CD4-positive, CD25-positive, alpha-beta regulatory T cell (primary cell): Measurements from ENCODE around the gene KRTAP9-7. TPM values are rescaled to one million over a fixed set of nuclear protein-coding genes. Genes with fewer than 3 reads are reported as not detected.
"Not testable (repeated sequence)": the region's sequence is repeated elsewhere in the genome, so short reads cannot be mapped to it uniquely, and the experiment has no call there.

ENCODE experiments used
- ATAC-seq, 2 donors: fragments of 150-1000 bp; cut with Tn5 transposase; one replicate each; pipeline ENCODE4 v1.10.0; 2021; ENCODE audit warnings: low read depth in 2 of 2, moderate number of reproducible peaks in 2 of 2, moderate library complexity in 1 of 2
- DNase-seq, 3 donors: peaks; one replicate each; pipeline versions ENCODE4 v3.0.0 to v3.0.0-alpha.2; 2012 to 2022; ENCODE audit warnings: mixed read lengths in 1 of 3
- H3K27ac ChIP-seq: one replicate; pipeline ENCODE4 v1.7.0; 2013; ENCODE audit warnings: mild to moderate bottlenecking, low read length; ENCODE audit not compliant: insufficient read depth, poor library complexity, severe bottlenecking
- H3K27me3 ChIP-seq: one replicate; pipeline ENCODE4 v1.7.0; 2013; ENCODE audit warnings: low read length; ENCODE audit not compliant: control insufficient read depth, insufficient read depth
- H3K36me3 ChIP-seq: one replicate; pipeline ENCODE4 v1.7.0; 2013; ENCODE audit warnings: mild to moderate bottlenecking, low read length, moderate library complexity; ENCODE audit not compliant: control insufficient read depth, insufficient read depth
- H3K4me1 ChIP-seq: 2 replicates; pipeline ENCODE4 v1.7.0; 2013; ENCODE audit warnings: mild to moderate bottlenecking, low read length; ENCODE audit not compliant: insufficient read depth, control insufficient read depth, poor library complexity, severe bottlenecking
- H3K4me3 ChIP-seq: one replicate; pipeline ENCODE4 v1.7.0; 2013; ENCODE audit warnings: low read depth, mild to moderate bottlenecking, low read length, moderate library complexity
- H3K9me3 ChIP-seq, 2 experiments: 1 replicate in 1 of 2; 2 replicates in 1 of 2; pipeline ENCODE4 v1.7.0; 2013; ENCODE audit warnings: low read length in 2 of 2, mild to moderate bottlenecking in 1 of 2, moderate library complexity in 1 of 2; ENCODE audit not compliant: control insufficient read depth in 2 of 2
- H3K27ac Mint-ChIP-seq, 3 donors: one replicate each; pipeline ENCODE4 v1.8.0; 2020 to 2022; ENCODE audit warnings: mild to moderate bottlenecking in 3 of 3, mixed read lengths in 3 of 3, moderate library complexity in 2 of 3
- H3K27me3 Mint-ChIP-seq: one replicate; pipeline ENCODE4 v1.8.0; 2022; ENCODE audit warnings: mild to moderate bottlenecking, mixed read lengths
- H3K36me3 Mint-ChIP-seq: one replicate; pipeline ENCODE4 v1.8.0; 2020; ENCODE audit warnings: mixed read lengths
- H3K4me1 Mint-ChIP-seq, 4 donors: one replicate each; pipeline ENCODE4 v1.8.0; 2020 to 2022; ENCODE audit warnings: mixed read lengths in 4 of 4, mild to moderate bottlenecking in 1 of 4
- H3K4me3 Mint-ChIP-seq, 4 donors: one replicate each; pipeline ENCODE4 v1.8.0; 2020 to 2022; ENCODE audit warnings: mild to moderate bottlenecking in 4 of 4, mixed read lengths in 4 of 4, moderate library complexity in 3 of 4
- H3K9me3 Mint-ChIP-seq, 7 donors: one replicate each; pipeline ENCODE4 v1.8.0; 2020 to 2022; ENCODE audit warnings: mixed read lengths in 7 of 7, mild to moderate bottlenecking in 3 of 7, moderate library complexity in 2 of 7
- polyA plus RNA-seq, 4 donors: library from polyadenylated mRNA; unstranded; fragments of 300-500 nt; fragmentation: Illumina TruSeq; gene quantifications; one replicate each; pipeline ENCODE4 v1.2.3, GENCODE V29; 2021
- total RNA-seq: library from RNA; stranded (reverse); gene quantifications from one replicate; pipeline ENCODE4 v1.2.3, GENCODE V29; 2022

Gene KRTAP9-7
- total RNA-seq (not detected), polyA plus RNA-seq (not detected)

GRCh38 chr17:41275648-41276190 lies at the start of gene KRTAP9-7:
TSS of gene KRTAP9-7 (plus strand) at chr17:41275698. CDS start at chr17:41275698, 0 bp downstream.
- not testable (repeated sequence) for H3K27ac ChIP-seq, H3K36me3 ChIP-seq, DNase-seq, H3K27ac Mint-ChIP-seq, H3K36me3 Mint-ChIP-seq, ATAC-seq, H3K9me3 Mint-ChIP-seq, H3K4me3 Mint-ChIP-seq, H3K4me3 ChIP-seq, H3K4me1 ChIP-seq, H3K9me3 ChIP-seq
- Mint-ChIP-seq H3K4me1 (peaks cover 0 to 12% (median 3%) of the 10 kb centered on the region in 4 donors), H3K27me3 (peaks cover 38% of the 10 kb centered on the region)
- H3K27me3 ChIP-seq, result peaks cover 15% of the 10 kb centered on the region

GRCh38 chr17:41226051-41226450 lies 49.4 kb upstream of the KRTAP9-7 start:
- Histone ChIP-seq H3K4me3 (no peak overlapping the region), H3K27me3 (peaks cover 9% of the 10 kb centered on the region), H3K9me3 (no peaks in the 10 kb centered on the region), H3K27ac (no peak overlapping the region), H3K36me3 (no peaks in the 10 kb centered on the region), H3K4me1 (no peaks in the 10 kb centered on the region)
- Mint-ChIP-seq H3K36me3 (no peaks in the 10 kb centered on the region), H3K9me3 (peaks cover 0 to 1% (median 0%) of the 10 kb centered on the region in 7 donors), H3K4me3 (no peak overlapping the region), H3K27me3 (peaks cover 26% of the 10 kb centered on the region), H3K4me1 (peaks cover 0 to 6% (median 2%) of the 10 kb centered on the region in 4 donors), H3K27ac (no peak overlapping the region)
- ATAC-seq, result no peak
- DNase-seq, result no peak

DNA sequence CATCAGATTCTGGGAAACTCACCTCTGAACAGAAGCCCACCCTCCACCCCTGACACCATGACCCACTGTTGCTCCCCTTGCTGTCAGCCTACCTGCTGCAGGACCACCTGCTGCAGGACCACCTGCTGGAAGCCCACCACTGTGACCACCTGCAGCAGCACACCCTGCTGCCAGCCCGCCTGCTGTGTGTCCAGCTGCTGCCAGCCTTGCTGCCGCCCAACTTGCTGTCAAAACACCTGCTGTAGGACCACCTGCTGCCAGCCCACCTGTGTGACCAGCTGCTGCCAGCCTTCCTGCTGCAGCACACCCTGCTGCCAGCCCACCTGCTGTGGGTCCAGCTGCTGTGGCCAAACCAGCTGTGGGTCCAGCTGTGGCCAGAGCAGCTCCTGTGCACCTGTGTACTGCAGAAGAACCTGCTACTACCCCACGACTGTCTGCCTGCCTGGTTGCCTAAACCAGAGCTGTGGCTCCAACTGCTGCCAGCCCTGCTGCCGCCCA lies 48.9 kb upstream of the KRTAP9-7 start, which contains the start of gene KRTAP9-2:
KRTAP9-2 (plus strand) TSS at position 51 of the 498 bp plus-strand sequence; CDS start at position 58, 7 bp downstream.
- not testable (repeated sequence) for H3K4me3 ChIP-seq, ATAC-seq, H3K27ac ChIP-seq, H3K4me3 Mint-ChIP-seq, H3K4me1 Mint-ChIP-seq, H3K27me3 ChIP-seq, H3K36me3 ChIP-seq, H3K9me3 ChIP-seq, DNase-seq, H3K27ac Mint-ChIP-seq, H3K36me3 Mint-ChIP-seq, H3K9me3 Mint-ChIP-seq, H3K4me1 ChIP-seq
- H3K27me3 Mint-ChIP-seq, result peaks cover 26% of the 10 kb centered on the region

GRCh38 chr17:41230094-41230493 lies 45.4 kb upstream of the KRTAP9-7 start:
- Mint-ChIP-seq H3K27ac (no peak overlapping the region), H3K4me3 (no peak overlapping the region)
- no peak for ATAC-seq

DNA sequence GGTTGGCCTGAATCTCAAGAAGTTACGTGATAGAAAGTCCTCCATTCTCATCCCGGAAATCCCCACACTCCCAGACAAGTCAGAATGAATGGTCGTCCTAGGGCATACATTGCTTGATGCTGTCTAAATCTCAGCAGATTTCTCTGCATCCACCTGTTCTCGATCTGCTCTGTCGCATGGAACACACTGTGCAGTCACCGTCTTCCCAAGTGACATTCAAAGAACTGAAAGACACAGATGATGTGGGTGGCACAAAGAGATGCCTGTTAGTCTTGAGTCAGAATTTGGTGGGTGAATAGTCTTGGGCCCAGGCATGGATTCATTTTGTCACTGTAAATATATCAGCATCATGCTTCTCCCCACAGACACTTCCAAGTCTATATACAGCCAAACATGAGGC lies 43.8 kb upstream of the KRTAP9-7 start:
- Histone ChIP-seq H3K4me3 (no peak overlapping the region), H3K36me3 (no peaks in the 10 kb centered on the region), H3K27me3 (peaks cover 12% of the 10 kb centered on the region), H3K9me3 (no peaks in the 10 kb centered on the region), H3K27ac (no peak overlapping the region), H3K4me1 (no peaks in the 10 kb centered on the region)
- DNase-seq (no peak), ATAC-seq (no peak)
- no peaks in the 10 kb centered on the region for H3K36me3 Mint-ChIP-seq
- no peak overlapping the region for H3K27ac Mint-ChIP-seq
- peaks cover 0 to 7% (median 3%) of the 10 kb centered on the region in 4 donors for H3K4me1 Mint-ChIP-seq
- H3K9me3 Mint-ChIP-seq, result peaks cover 0 to 1% (median 0%) of the 10 kb centered on the region in 7 donors
- peaks cover 34% of the 10 kb centered on the region for H3K27me3 Mint-ChIP-seq
- no peak overlapping the region for H3K4me3 Mint-ChIP-seq

More at GRCh38 chr17:41230094-41230493, 45.4 kb upstream of the KRTAP9-7 start:
- H3K9me3 Mint-ChIP-seq, result peaks cover 0 to 1% (median 0%) of the 10 kb centered on the region in 7 donors
- peaks cover 0 to 5% (median 3%) of the 10 kb centered on the region in 4 donors for H3K4me1 Mint-ChIP-seq
- no peaks in the 10 kb centered on the region for H3K36me3 ChIP-seq
- H3K9me3 ChIP-seq, result no peaks in the 10 kb centered on the region
- peaks cover 12% of the 10 kb centered on the region for H3K27me3 ChIP-seq
- H3K27me3 Mint-ChIP-seq, result peaks cover 27% of the 10 kb centered on the region
- H3K4me1 ChIP-seq, result no peaks in the 10 kb centered on the region
- H3K36me3 Mint-ChIP-seq, result no peaks in the 10 kb centered on the region
- DNase-seq, result no peak
- H3K4me3 ChIP-seq, result no peak overlapping the region
- H3K27ac ChIP-seq, result no peak overlapping the region

DNA sequence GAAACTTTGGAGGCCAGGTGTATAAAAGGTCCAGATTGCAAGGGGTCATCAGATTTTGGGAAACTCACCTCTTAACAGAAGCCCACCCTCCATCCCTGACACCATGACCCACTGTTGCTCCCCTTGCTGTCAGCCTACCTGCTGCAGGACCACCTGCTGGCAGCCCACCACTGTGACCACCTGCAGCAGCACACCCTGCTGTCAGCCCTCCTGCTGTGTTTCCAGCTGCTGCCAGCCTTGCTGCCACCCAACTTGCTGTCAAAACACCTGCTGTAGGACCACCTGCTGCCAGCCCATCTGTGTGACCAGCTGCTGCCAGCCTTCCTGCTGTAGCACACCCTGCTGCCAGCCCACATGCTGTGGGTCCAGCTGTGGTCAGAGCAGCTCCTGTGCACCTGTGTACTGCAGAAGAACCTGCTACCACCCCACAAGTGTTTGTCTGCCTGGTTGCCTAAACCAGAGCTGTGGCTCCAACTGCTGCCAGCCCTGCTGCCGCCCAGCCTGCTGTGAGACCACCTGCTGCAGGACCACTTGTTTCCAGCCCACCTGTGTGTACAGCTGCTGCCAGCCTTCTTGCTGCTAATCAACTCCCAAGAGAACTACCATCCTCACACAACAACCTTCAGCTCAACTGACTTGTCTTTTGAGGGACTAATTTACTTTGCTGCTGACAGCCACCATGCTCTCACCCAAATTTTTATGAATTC lies 42.9 kb upstream of the KRTAP9-7 start, which contains the start of gene KRTAP9-3:
KRTAP9-3 (plus strand) TSS at position 51 of the 707 bp plus-strand sequence; CDS start at position 104, 53 bp downstream.
- H3K4me1 ChIP-seq, H3K36me3 Mint-ChIP-seq, H3K4me3 Mint-ChIP-seq, H3K9me3 ChIP-seq, ATAC-seq, H3K4me3 ChIP-seq, H3K27ac ChIP-seq, H3K4me1 Mint-ChIP-seq, DNase-seq, H3K36me3 ChIP-seq, H3K9me3 Mint-ChIP-seq: not testable (repeated sequence)
- H3K27ac Mint-ChIP-seq, result peak within 1 kb of the TSS in 2 of 3 donors; percentile 7 to 8
- H3K27me3 ChIP-seq, result peaks cover 12% of the 10 kb centered on the region
- H3K27me3 Mint-ChIP-seq, result peaks cover 38% of the 10 kb centered on the region

GRCh38 chr17:41237116-41237515 lies 38.4 kb upstream of the KRTAP9-7 start:
- H3K4me3 ChIP-seq, H3K27ac ChIP-seq, H3K4me1 Mint-ChIP-seq, H3K4me3 Mint-ChIP-seq, DNase-seq, H3K36me3 ChIP-seq, H3K9me3 ChIP-seq, H3K36me3 Mint-ChIP-seq, H3K9me3 Mint-ChIP-seq, H3K27ac Mint-ChIP-seq, ATAC-seq, H3K27me3 ChIP-seq, H3K4me1 ChIP-seq: not testable (repeated sequence)
- H3K27me3 Mint-ChIP-seq, result peaks cover 39% of the 10 kb centered on the region
